K562 (cell line): ENCODE results near the gene PHACTR3. TPM values are rescaled to one million over a fixed set of nuclear protein-coding genes. Genes with fewer than 3 reads are reported as not detected.

Source experiments
- ATAC-seq: fragments of 200-7000 bp; cut with Tn5 transposase; 3 replicates; pipeline ENCODE4 v1.9.1; 2020; ENCODE audit warnings: moderate library complexity
- BruUV-seq: library from RNA; stranded (reverse); fragments of 400-500 nt; replicated peaks from 2 replicates; lab custom pipeline; 2021; lab: Mats Ljungman, UMichigan
- CTCF ChIA-PET: fragments of 300-600 bp; formaldehyde crosslinking; extraction: SDS; loops from one replicate; lab custom pipeline; 2021; ENCODE audit warnings: low intra/inter-chr PET ratio; lab: Yijun Ruan, JAX
- POLR2A ChIA-PET: fragments of 300-600, 350-650 bp; sonication (Branson Sonifier 250); formaldehyde crosslinking; extraction: SDS; loops from one replicate; lab custom pipeline; 2021; ENCODE audit warnings: antibody characterized with exemption, inconsistent platforms; lab: Yijun Ruan, JAX
- DNase-seq, 4 experiments: peaks; one replicate each; pipeline versions ENCODE4 v3.0.0 to v3.0.0-alpha.2; 2011 to 2018; ENCODE audit warnings: low spot score in 3 of 4, mixed read lengths in 3 of 4; ENCODE audit errors: extremely low read depth in 1 of 4
- FAIRE-seq: peaks from 2 replicates; lab custom pipeline; 2011; peaks lifted over from hg19 to GRCh38; lab: Jason Lieb, UNC
- H2AFZ ChIP-seq: 2 replicates; pipeline ENCODE4 v1.6.0; 2011; ENCODE audit warnings: low read depth, low read length, control low read depth, inconsistent platforms
- H3K27ac ChIP-seq: fragments of 200-600 bp; 3 replicates; pipeline ENCODE4 v1.8.0; 2011; ENCODE audit warnings: low read depth, mild to moderate bottlenecking, control low read depth, inconsistent platforms, low read length, moderate library complexity, mixed read lengths; ENCODE audit errors: extremely low read depth
- H3K27me3 ChIP-seq, 2 experiments: fragments of 300-600 bp in 1 of 2; 2 replicates in 1 of 2; 3 replicates in 1 of 2; pipeline versions ENCODE4 v1.6.0 to v1.8.0; 2011; ENCODE audit warnings: inconsistent platforms in 2 of 2, low read length in 2 of 2, mild to moderate bottlenecking in 1 of 2, mixed read lengths in 1 of 2, moderate library complexity in 1 of 2; ENCODE audit not compliant: control insufficient read depth in 2 of 2, insufficient read depth in 2 of 2
- H3K36me3 ChIP-seq: fragments of 300-600 bp; 3 replicates; pipeline ENCODE4 v1.8.0; 2011; ENCODE audit warnings: mild to moderate bottlenecking, low read length, inconsistent platforms; ENCODE audit not compliant: control insufficient read depth, insufficient read depth
- H3K4me1 ChIP-seq, 2 experiments: fragments of 200-600 bp in 1 of 2; replicated peaks in 1 of 2; 2 replicates in 1 of 2; 3 replicates in 1 of 2; pipeline versions ENCODE4 v1.5.1 to v1.8.0; 2011; ENCODE audit warnings: inconsistent platforms in 2 of 2, low read length in 2 of 2, mild to moderate bottlenecking in 1 of 2, mixed read lengths in 1 of 2, moderate library complexity in 1 of 2; ENCODE audit not compliant: control insufficient read depth in 2 of 2, insufficient read depth in 2 of 2
- H3K4me2 ChIP-seq: 2 replicates; pipeline ENCODE4 v1.6.1; 2011; ENCODE audit warnings: low read length, control low read depth, inconsistent platforms, mixed read lengths; ENCODE audit not compliant: insufficient read depth
- H3K4me3 ChIP-seq: fragments of 200-600 bp; sonication (generic), shearing (Covaris generic); 2 replicates; pipeline ENCODE4 v1.5.1; 2016; ENCODE audit warnings: control low read depth, inconsistent platforms
- H3K79me2 ChIP-seq: fragments of 200-600 bp; 3 replicates; pipeline ENCODE4 v1.8.0; 2011; ENCODE audit warnings: low read length, inconsistent platforms; ENCODE audit not compliant: control insufficient read depth, insufficient read depth
- H3K9ac ChIP-seq, 2 experiments: 2 replicates each; pipeline versions ENCODE4 v1.6.0 to v1.6.1; 2011; ENCODE audit warnings: low read depth in 2 of 2, low read length in 2 of 2, control low read depth in 1 of 2, inconsistent platforms in 1 of 2, mild to moderate bottlenecking in 1 of 2, mixed read lengths in 1 of 2; ENCODE audit not compliant: insufficient read depth in 1 of 2
- H3K9me1 ChIP-seq: one replicate; pipeline ENCODE4 v1.6.0; 2011; ENCODE audit warnings: inconsistent platforms, mild to moderate bottlenecking, low read length, moderate library complexity; ENCODE audit not compliant: control insufficient read depth, insufficient read depth
- H3K9me3 ChIP-seq: replicated peaks from 2 replicates; pipeline ENCODE4 v1.5.1; 2011; ENCODE audit warnings: low read depth, low read length, inconsistent platforms; ENCODE audit not compliant: control insufficient read depth, insufficient read depth
- H4K20me1 ChIP-seq: replicated peaks from 2 replicates; pipeline ENCODE4 v1.6.1; 2011; ENCODE audit warnings: low read length, inconsistent platforms, mixed read lengths; ENCODE audit not compliant: control insufficient read depth, insufficient read depth
- ATF7 ChIP-seq: fragments of 450-650 bp; IDR thresholded peaks from 2 replicates; pipeline ENCODE4 v1.7.1; 2014; ENCODE audit warnings: mild to moderate bottlenecking, moderate library complexity
- EP400 ChIP-seq: fragments of 450-650 bp; IDR thresholded peaks from 2 replicates; pipeline ENCODE4 v1.6.1; 2017; ENCODE audit warnings: antibody characterized with exemption, mild to moderate bottlenecking, moderate library complexity
- MBD2 ChIP-seq: sonication (generic); IDR thresholded peaks from 2 replicates; pipeline ENCODE4 v1.6.1; 2016; ENCODE audit warnings: low read depth, borderline replicate concordance
- MEF2D ChIP-seq: conservative IDR thresholded peaks from 2 replicates; pipeline ENCODE4 v1.6.1; 2016; ENCODE audit warnings: low read depth, missing genetic modification characterization, missing compliant biosample characterization
- MITF ChIP-seq: IDR thresholded peaks from 2 replicates; pipeline ENCODE4 v1.6.1; 2014; ENCODE audit warnings: antibody characterized with exemption
- MLX ChIP-seq, 2 experiments: fragments of 450-650 bp in 1 of 2; sonication (generic) in 1 of 2; formaldehyde crosslinking; conservative IDR thresholded peaks; 2 replicates each; pipeline versions ENCODE4 v1.4.0 to v1.8.1; 2020 to 2022; ENCODE audit warnings: mild to moderate bottlenecking in 1 of 2, missing genetic modification reagents in 1 of 2
- PCBP1 ChIP-seq: fragments of 200-400 bp; formaldehyde crosslinking; IDR thresholded peaks from 2 replicates; pipeline ENCODE4 v1.6.1; 2018; ENCODE audit warnings: mild to moderate bottlenecking, low read depth, low read length; ENCODE audit not compliant: poor library complexity, severe bottlenecking
- TSC22D4 ChIP-seq: fragments of 450-650 bp; IDR thresholded peaks from 2 replicates; pipeline ENCODE4 v1.6.1; 2016; ENCODE audit warnings: missing genetic modification characterization, missing biosample characterization, control low read depth
- UBTF ChIP-seq, 2 experiments: IDR thresholded peaks; 2 replicates each; pipeline ENCODE4 v1.6.1; 2012; ENCODE audit warnings: improper control_type of control experiment in 2 of 2, low read depth in 2 of 2, low read length in 2 of 2, borderline replicate concordance in 1 of 2
- ZMIZ1 ChIP-seq, 2 experiments: fragments of 150-350 bp in 1 of 2; IDR thresholded peaks; 2 replicates each; pipeline ENCODE4 v1.6.1; 2012 to 2016; ENCODE audit warnings: low read depth in 2 of 2, low read length in 2 of 2, mild to moderate bottlenecking in 1 of 2, moderate library complexity in 1 of 2
- ZNF384 ChIP-seq: IDR thresholded peaks from 2 replicates; pipeline ENCODE4 v1.6.1; 2012; ENCODE audit warnings: low read depth, low read length, improper control_type of control experiment
- whole genome bisulfite sequencing: fragments of 100-300 bp; shearing (Covaris generic); methylation state at CpG from one replicate; pipeline ENCODE4 v1.1.6; 2016; ENCODE audit warnings: low coverage, mixed read lengths; ENCODE audit not compliant: insufficient coverage; ENCODE audit errors: missing lambda C conversion rate; 5-methylcytosine and 5-hydroxymethylcytosine counted together
- in situ Hi-C: fragments of 300-500 bp; cut with MboI; formaldehyde crosslinking; loops from 4 replicates; pipeline ENCODE4 v1.15.0; 2018; ENCODE audit warnings: inconsistent platforms, mixed read lengths
- intact Hi-C: fragments of 100-400 bp; cut with micrococcal nuclease; formaldehyde crosslinking; loops from 2 replicates; pipeline ENCODE4 v1.14.2; 2022
- polyA plus RNA-seq, 8 experiments: library from polyadenylated mRNA; depleted of rRNA in 4 of 8; stranded (reverse) in 5 of 8; unstranded in 3 of 8; fragments of >200 nt; fragmentation: Nextera tagmentation in 2 of 8; fragmentation: Illumina TruSeq in 1 of 8; extraction: Ambion mirVana in 2 of 8; extraction: Trizol in 1 of 8; gene quantifications; 2 replicates each; pipeline versions ENCODE4 v1.2.1 to v1.2.3, GENCODE V29; 2011 to 2014; ENCODE audit warnings: inconsistent platforms in 1 of 8, missing spikeins in 1 of 8
- total RNA-seq, 7 experiments: library from RNA; depleted of rRNA in 6 of 7; stranded (reverse); fragments of >200 nt in 6 of 7; fragmentation: Illumina TruSeq in 2 of 7; extraction: Trizol in 2 of 7; gene quantifications; 2 replicates each; pipeline versions ENCODE4 v1.2.1 to v1.2.3, GENCODE V29; 2011 to 2021; ENCODE audit warnings: low replicate concordance in 1 of 7

Gene PHACTR3
- total and polyA plus RNA-seq, 9 of the 15 experiments (the other 6 are each of a cell fraction or from before 2014, with no cell fraction given): not detected

- TF ChIP-seq MITF: no peak
- no peak for TF ChIP-seq ATF7
- no peak for TF ChIP-seq ZNF384
- TF ChIP-seq TSC22D4: no peak
Observed at GRCh38 chr20:59804347-59804746, 200.0 kb downstream of the PHACTR3 start (continued).

- Histone ChIP-seq H3K4me2 (no peak overlapping the region), H3K36me3 (no peaks in the 10 kb centered on the region), H3K27me3 (peaks cover 18 to 41% of the 10 kb centered on the region in 2 experiments; a peak in 3 of 5 replicates), H3K9ac (no peak overlapping the region), H2AFZ (no peak overlapping the region), H3K4me3 (no peak overlapping the region), H3K9me3 (no peaks in the 10 kb centered on the region), H3K79me2 (no peaks in the 10 kb centered on the region), H4K20me1 (no peaks in the 10 kb centered on the region), H3K27ac (no peak overlapping the region), H3K9me1 (no peaks in the 10 kb centered on the region), H3K4me1 (no peaks in the 10 kb centered on the region)
- no TSS peak for BruUV-seq
- ChIA-PET POLR2A (no interaction called here), CTCF (no interaction called here)
- DNase-seq: no peak
- ATAC-seq: no peak
- FAIRE-seq: no peak
- 2% methylated on average over 9 of the region's 9 CpGs for WGBS
- intact Hi-C loops: no loop called here
- in situ Hi-C loops: no loop called here
- TF ChIP-seq MEF2D (tag) (no peak), PCBP1 (no peak), ZMIZ1 (IDR thresholded peaks at IDR 0.05; ENCODE audit: low read depth in 2 of 2, low read length in 2 of 2) (no peak), MLX (CRISPR knock-in tag; conservative IDR thresholded peaks at IDR 0.05) (no peak), EP400 (no peak), MBD2 (no peak), UBTF (IDR thresholded peaks at IDR 0.05; ENCODE audit: borderline replicate concordance in 1 of 2, low read depth in 2 of 2, low read length in 2 of 2) (no peak)
Observed at GRCh38 chr20:59804871-59805665, 200.7 kb downstream of the PHACTR3 start.
